Psoas muscle (tissue), 8 donors: ENCODE results near the gene APOOL. TPM values are rescaled to one million over a fixed set of nuclear protein-coding genes. Genes with fewer than 3 reads are reported as not detected.

Source experiments
- ATAC-seq, 4 donors: fragments of 200-7000 bp; cut with Tn5 transposase; one replicate each; pipeline ENCODE4 v1.9.1; 2020; ENCODE audit warnings: moderate library complexity in 3 of 4, mild to moderate bottlenecking in 2 of 4
- DNase-seq, 2 donors: peaks; one replicate each; pipeline ENCODE4 v3.0.0-alpha.2; 2020
- H3K27ac ChIP-seq: fragments of 200-600 bp; one replicate; pipeline ENCODE4 v1.8.0; 2022
- H3K27me3 ChIP-seq, 3 donors: fragments of 200-600 bp in 1 of 3; one replicate each; pipeline versions ENCODE4 v1.6.1 to v1.8.0; 2013 to 2022; ENCODE audit warnings: low read length in 2 of 3, mild to moderate bottlenecking in 2 of 3, moderate library complexity in 1 of 3; ENCODE audit not compliant: insufficient read depth in 3 of 3
- H3K36me3 ChIP-seq, 2 donors: fragments of 200-600 bp in 1 of 2; one replicate each; pipeline versions ENCODE4 v1.6.1 to v1.8.0; 2013 to 2022; ENCODE audit warnings: low read depth in 1 of 2, mild to moderate bottlenecking in 1 of 2, moderate library complexity in 1 of 2; ENCODE audit not compliant: insufficient read depth in 1 of 2
- H3K4me1 ChIP-seq: fragments of 200-600 bp; one replicate; pipeline ENCODE4 v1.8.0; 2022
- H3K4me3 ChIP-seq: fragments of 200-600 bp; one replicate; pipeline ENCODE4 v1.8.0; 2022; ENCODE audit warnings: mild to moderate bottlenecking
- H3K9me3 ChIP-seq: fragments of 200-600 bp; one replicate; pipeline ENCODE4 v1.8.0; 2022
- WGBS, 3 donors: extraction: QIAGEN DNeasy Blood & Tissue Kit; methylation state at CpG; one replicate each; pipeline versions ENCODE4 v1.1.6 to v1.1.7; 2013; 5-methylcytosine and 5-hydroxymethylcytosine counted together
- intact Hi-C, 2 donors: fragments of 100-400 bp; cut with DNase I; formaldehyde crosslinking; loops; one replicate each; pipeline versions ENCODE4 v1.11.0 to v1.14.2; 2022
- polyA plus RNA-seq, 3 donors: library from polyadenylated mRNA; stranded (reverse); fragments of 200-250 nt; gene quantifications; one replicate each; pipeline ENCODE4 v1.2.3, GENCODE V29; 2013
- total RNA-seq, 4 donors: library from RNA; stranded (reverse); fragmentation: NEBNext Ultra II Directional in 2 of 4; extraction: Animal tissue kit (Norgen Biotek cat#: 25700) in 2 of 4; gene quantifications; one replicate each; pipeline versions ENCODE4 v1.2.1 to v1.2.4, GENCODE V29; 2021 to 2023
- TF ChIP-seq, protein P1 (sequence below): fragments of 200-600 bp; IDR thresholded peaks from one replicate; pipeline ENCODE4 v1.8.0; 2022; ENCODE audit warnings: antibody characterized with exemption
- donor health status: healthy with polysubstance abuse.
- donor health status: DM: no; HTN: no; CAD: no; lungs with moderate emphysema.
- donor health status: Bipolar disorder and iron deficiency.
- donor health status: healthy.
- donor health status: DM: yes; HTN: yes; CAD: no.
- donor health status: DM: no; HTN: no; CAD: no.
- donor health status: DM: no; HTN: no; CAD: no.
- donor health status: DM: yes; HTN: yes; CAD: no.

Gene APOOL
- total and polyA plus RNA-seq, 7 donors = 8.2 to 55.4 (median 30.7) TPM

DNA sequence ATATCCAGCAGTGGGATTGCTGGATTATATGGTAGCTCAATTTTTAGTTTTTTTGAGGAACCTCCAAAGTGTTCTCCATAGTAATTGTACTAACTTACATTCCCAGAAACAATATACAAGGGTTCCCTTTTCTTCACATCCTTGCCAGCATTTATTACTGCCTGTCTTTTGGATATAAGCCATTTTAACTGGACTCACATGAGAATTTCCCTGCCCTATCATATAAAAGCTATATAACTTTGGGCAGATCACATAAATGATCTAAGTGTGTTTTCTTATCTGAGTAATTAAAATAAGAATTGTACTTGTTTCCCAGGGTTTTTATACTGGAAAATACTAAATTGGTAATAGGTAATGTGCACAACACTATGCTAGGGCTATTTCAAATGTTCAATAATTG, 25.4 kb downstream of the APOOL start:
- H3K4me3 ChIP-seq = no peak overlapping the region
- TF ChIP-seq, protein P1, sequence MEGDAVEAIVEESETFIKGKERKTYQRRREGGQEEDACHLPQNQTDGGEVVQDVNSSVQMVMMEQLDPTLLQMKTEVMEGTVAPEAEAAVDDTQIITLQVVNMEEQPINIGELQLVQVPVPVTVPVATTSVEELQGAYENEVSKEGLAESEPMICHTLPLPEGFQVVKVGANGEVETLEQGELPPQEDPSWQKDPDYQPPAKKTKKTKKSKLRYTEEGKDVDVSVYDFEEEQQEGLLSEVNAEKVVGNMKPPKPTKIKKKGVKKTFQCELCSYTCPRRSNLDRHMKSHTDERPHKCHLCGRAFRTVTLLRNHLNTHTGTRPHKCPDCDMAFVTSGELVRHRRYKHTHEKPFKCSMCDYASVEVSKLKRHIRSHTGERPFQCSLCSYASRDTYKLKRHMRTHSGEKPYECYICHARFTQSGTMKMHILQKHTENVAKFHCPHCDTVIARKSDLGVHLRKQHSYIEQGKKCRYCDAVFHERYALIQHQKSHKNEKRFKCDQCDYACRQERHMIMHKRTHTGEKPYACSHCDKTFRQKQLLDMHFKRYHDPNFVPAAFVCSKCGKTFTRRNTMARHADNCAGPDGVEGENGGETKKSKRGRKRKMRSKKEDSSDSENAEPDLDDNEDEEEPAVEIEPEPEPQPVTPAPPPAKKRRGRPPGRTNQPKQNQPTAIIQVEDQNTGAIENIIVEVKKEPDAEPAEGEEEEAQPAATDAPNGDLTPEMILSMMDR = no peak
- ATAC-seq (no peak), DNase-seq (no peak)
- H3K9me3 ChIP-seq = no peaks in the 10 kb centered on the region
- H3K27ac ChIP-seq = no peak overlapping the region
- no peaks in the 10 kb centered on the region for H3K27me3 ChIP-seq
- intact Hi-C loops = no loop called here
- no peaks in the 10 kb centered on the region for H3K36me3 ChIP-seq
- no peaks in the 10 kb centered on the region for H3K4me1 ChIP-seq

DNA sequence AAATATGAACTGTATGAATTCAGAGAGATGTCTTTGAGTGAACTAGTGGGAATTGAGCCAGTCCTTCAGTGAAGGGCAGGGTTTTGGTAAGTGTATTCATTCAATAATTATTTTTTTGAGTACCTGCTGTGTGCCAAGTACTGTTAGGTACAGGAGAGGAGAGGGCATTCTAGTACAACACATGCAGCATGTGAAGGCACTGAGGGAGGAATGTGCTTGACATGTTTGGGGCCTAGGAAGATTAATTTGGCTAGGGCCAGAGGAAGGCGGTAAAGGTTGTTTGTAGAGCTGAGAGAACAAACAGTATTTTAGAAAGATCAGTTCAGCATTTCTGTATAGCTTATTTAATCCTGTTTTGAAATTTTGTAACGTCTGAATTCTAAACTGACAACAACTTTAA, 27.8 kb downstream of the APOOL start:
- H3K36me3 ChIP-seq = no peaks in the 10 kb centered on the region
- no peak for ATAC-seq

DNA sequence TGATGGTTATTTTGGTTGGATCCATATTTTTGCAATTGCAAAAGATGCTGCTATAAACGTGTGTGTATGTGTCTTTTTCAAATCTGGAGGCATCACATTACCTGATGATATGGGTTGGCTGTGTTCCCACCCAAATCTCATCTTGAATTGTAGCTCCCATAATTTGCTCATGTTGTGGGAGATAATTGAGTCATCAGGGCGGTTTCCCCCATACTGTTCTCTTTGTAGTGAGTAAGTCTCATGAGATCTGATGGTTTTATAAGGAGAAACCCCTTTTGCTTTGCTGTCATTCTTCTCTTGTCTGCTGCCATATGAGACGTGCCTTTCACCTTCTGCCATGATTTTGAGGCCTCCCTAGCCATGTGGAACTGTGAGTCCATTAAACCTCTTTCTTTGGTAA, 33.4 kb downstream of the APOOL start:
- H3K4me3 ChIP-seq = no peak overlapping the region
- intact Hi-C loops = no loop called here
- TF ChIP-seq, protein P1 = no peak
- 49 to 83% (median 71%) methylated on average over 3 of the region's 3 CpGs for whole genome bisulfite sequencing, 3 donors
- peaks cover 6% of the 10 kb centered on the region for H3K9me3 ChIP-seq
- DNase-seq = no peak
- H3K4me1 ChIP-seq = no peaks in the 10 kb centered on the region
- no peaks in the 10 kb centered on the region for H3K27me3 ChIP-seq
- no peak for ATAC-seq
- H3K27ac ChIP-seq = no peak overlapping the region
- no peaks in the 10 kb centered on the region for H3K36me3 ChIP-seq

More for the DNA sequence above, 27.8 kb downstream of the APOOL start:
- 47 to 70% (median 50%) methylated on average over 2 of the region's 2 CpGs for WGBS, 3 donors
- DNase-seq = no peak
- Histone ChIP-seq H3K27ac (no peak overlapping the region), H3K4me3 (no peak overlapping the region), H3K27me3 (no peaks in the 10 kb centered on the region), H3K9me3 (no peaks in the 10 kb centered on the region), H3K4me1 (no peaks in the 10 kb centered on the region)
- intact Hi-C loops = no loop called here
- TF ChIP-seq, protein P1 = no peak

DNA sequence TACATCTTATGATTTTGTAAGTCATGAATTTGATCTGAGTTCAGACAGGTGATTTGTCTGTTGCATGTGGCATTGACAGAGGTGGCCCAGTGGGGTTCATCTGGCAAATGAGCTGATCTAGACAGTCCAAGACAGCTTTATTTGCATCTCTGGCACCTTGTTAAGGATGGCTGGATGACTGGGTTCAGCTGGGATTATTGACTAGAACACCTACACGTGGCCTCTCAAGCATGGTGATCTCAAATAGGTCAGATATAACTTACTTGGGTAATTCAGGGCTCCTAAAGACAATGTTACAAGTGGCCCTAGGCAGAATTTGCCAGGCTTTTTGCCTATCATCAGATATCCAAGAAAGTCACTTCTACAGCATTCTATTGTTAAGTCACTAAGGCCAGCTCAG, 48.0 kb downstream of the APOOL start:
- TF ChIP-seq, protein P1 = no peak
- WGBS, 3 donors = 18 to 62% (median 45%) methylated on average over 1 of the region's 1 CpG
- ATAC-seq (no peak), DNase-seq (no peak)
- Histone ChIP-seq H3K4me3 (no peak overlapping the region), H3K27ac (no peak overlapping the region), H3K27me3 (no peaks in the 10 kb centered on the region), H3K36me3 (no peaks in the 10 kb centered on the region), H3K4me1 (no peaks in the 10 kb centered on the region), H3K9me3 (no peaks in the 10 kb centered on the region)
- intact Hi-C loops = loop anchor here in 1 of 2 donors (5.0 kb wide), 1 partner anchor 319 kb away; no protein-coding TSS in a partner anchor

DNA sequence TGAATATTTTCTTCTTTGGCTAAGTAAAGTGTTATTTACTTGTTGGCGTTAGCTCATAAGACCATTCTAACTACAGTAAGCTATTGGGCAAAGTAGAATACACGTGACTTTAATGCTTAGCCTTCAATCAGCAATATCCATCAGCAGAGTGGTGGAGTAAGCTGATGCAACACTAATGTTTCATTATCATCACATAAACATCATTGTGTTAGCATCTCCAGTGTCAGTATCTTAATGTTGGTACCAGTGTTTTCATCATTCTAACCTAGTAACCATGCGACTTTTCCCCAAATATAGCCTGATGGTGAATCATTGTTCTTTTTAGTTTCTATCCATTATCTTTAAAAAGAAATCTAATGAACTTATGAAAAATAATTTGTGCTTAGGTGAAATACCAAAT, 48.5 kb downstream of the APOOL start:
- Histone ChIP-seq H3K36me3 (no peaks in the 10 kb centered on the region), H3K9me3 (no peaks in the 10 kb centered on the region), H3K4me1 (no peaks in the 10 kb centered on the region), H3K27ac (no peak overlapping the region), H3K4me3 (no peak overlapping the region), H3K27me3 (no peaks in the 10 kb centered on the region)
- DNase-seq = no peak
- WGBS, 3 donors = 31 to 58% (median 46%) methylated on average over 3 of the region's 3 CpGs
- TF ChIP-seq, protein P1 = no peak
- intact Hi-C loops = loop anchor here in 1 of 2 donors (5.0 kb wide), 1 partner anchor 320 kb away; no protein-coding TSS in a partner anchor
- peak in 1 of 4 donors; percentile 33 for ATAC-seq
